Measurements from ENCODE around the gene IFNB1.

The IFNB1 gene

GRCh38 chr9:21060919-21061561 is 16.7 kb downstream of the IFNB1 start:
- DNase-seq: no peak

- no peak for DNase-seq
Observed at GRCh38 chr9:21056931-21057330, 20.8 kb downstream of the IFNB1 start.

- DNase-seq: no peak
Observed at GRCh38 chr9:21053851-21054250, 23.9 kb downstream of the IFNB1 start.

GRCh38 chr9:21047281-21047691 is 30.5 kb downstream of the IFNB1 start:
- no peak for DNase-seq

- DNase-seq: no peak
Observed at GRCh38 chr9:21043841-21044240, 33.9 kb downstream of the IFNB1 start.

- DNase-seq: no peak
Observed at GRCh38 chr9:21042466-21042865, 35.3 kb downstream of the IFNB1 start.

- no peak for DNase-seq
Observed at GRCh38 chr9:21039302-21039701, 38.4 kb downstream of the IFNB1 start.

- DNase-seq: no peak
Observed at GRCh38 chr9:21037278-21037677, 40.5 kb downstream of the IFNB1 start.

GRCh38 chr9:21031808-21032183 is 45.9 kb downstream of the IFNB1 start:
- DNase-seq: no peak

GRCh38 chr9:21031091-21031807 is 46.5 kb downstream of the IFNB1 start, which contains the start of gene HACD4:
Gene HACD4 (minus strand): TSS chr9:21031640. CDS start chr9:21031590, 50 bp downstream.
- DNase-seq: no peak

GRCh38 chr9:21030389-21031035 is 47.2 kb downstream of the IFNB1 start:
- DNase-seq: no peak

- no peak for DNase-seq
Observed at GRCh38 chr9:21029661-21030060, 48.1 kb downstream of the IFNB1 start.

GRCh38 chr9:21028466-21028865 is 49.3 kb downstream of the IFNB1 start:
- no peak for DNase-seq

GRCh38 chr9:21027295-21027694 is 50.4 kb downstream of the IFNB1 start:
- DNase-seq: no peak
